GM23338 (cell line): ENCODE results near the gene ABR.
"Not testable (repeated sequence)": the region's sequence is repeated elsewhere in the genome, so short reads cannot be mapped to it uniquely, and the experiment has no call there.

ENCODE experiments used
- CREB1 ChIP-seq: fragments of 250-450 bp; sonication (Bioruptor Pico); IDR thresholded peaks from 2 replicates; pipeline ENCODE4 v1.5.0; 2020; ENCODE audit warnings: low read depth, mild to moderate bottlenecking, moderate library complexity
- CTCF ChIP-seq, 2 experiments: fragments of 200-600 bp in 1 of 2; sonication (generic) in 1 of 2; conservative IDR thresholded peaks; 2 replicates each; pipeline versions ENCODE4 v1.5.1 to v1.6.1; 2016 to 2017; ENCODE audit warnings: antibody characterized with exemption in 2 of 2, low read depth in 2 of 2, mild to moderate bottlenecking in 2 of 2, moderate library complexity in 1 of 2
- ETS1 ChIP-seq: IDR thresholded peaks from 2 replicates; pipeline ENCODE4 v1.6.1; 2016; ENCODE audit warnings: antibody characterized with exemption
- EZH2 ChIP-seq: fragments of 200-600 bp; sonication (generic); IDR thresholded peaks from one replicate; pipeline ENCODE4 v1.8.0; 2017; ENCODE audit warnings: antibody characterized with exemption, mild to moderate bottlenecking, low read depth; ENCODE audit not compliant: unreplicated experiment
- EZH2phosphoT487 ChIP-seq: fragments of 200-600 bp; sonication (generic); IDR thresholded peaks from one replicate; pipeline ENCODE4 v1.8.1; 2018; ENCODE audit warnings: antibody characterized with exemption; ENCODE audit not compliant: unreplicated experiment
- JUNB ChIP-seq: IDR thresholded peaks from one replicate; pipeline ENCODE4 v1.6.1; 2016; ENCODE audit warnings: antibody characterized with exemption; ENCODE audit not compliant: unreplicated experiment
- NANOG ChIP-seq: IDR thresholded peaks from 2 replicates; pipeline ENCODE4 v1.6.1; 2016; ENCODE audit warnings: antibody characterized with exemption, borderline replicate concordance
- POLR2AphosphoS5 ChIP-seq: IDR thresholded peaks from 2 replicates; pipeline ENCODE4 v1.6.1; 2016; ENCODE audit warnings: antibody characterized with exemption, low read depth
- REST ChIP-seq: IDR thresholded peaks from one replicate; pipeline ENCODE4 v1.6.1; 2018; ENCODE audit warnings: antibody characterized with exemption; ENCODE audit not compliant: unreplicated experiment
- STAT1 ChIP-seq: IDR thresholded peaks from one replicate; pipeline ENCODE4 v1.6.1; 2016; ENCODE audit warnings: antibody characterized with exemption; ENCODE audit not compliant: unreplicated experiment
- ZNF331 ChIP-seq: fragments of 250-450 bp; sonication (Bioruptor Pico); IDR thresholded peaks from 2 replicates; pipeline ENCODE4 v1.5.0; 2020; ENCODE audit warnings: low read depth, mild to moderate bottlenecking, moderate library complexity

GRCh38 chr17:1044387-1045009, 135.3 kb downstream of the ABR start:
- TF ChIP-seq CTCF (conservative IDR thresholded peaks at IDR 0.05; ENCODE audit: low read depth in 2 of 2); EZH2; POLR2AphosphoS5; REST; EZH2phosphoT487; JUNB; ETS1; STAT1; NANOG; CREB1; ZNF331 (CRISPR knock-in tag): not testable (repeated sequence)
